BLaER1 (cell line): ENCODE results near the gene STK25.

ENCODE experiments used
- H3K27ac ChIP-seq: shearing (Covaris generic); formaldehyde crosslinking; 2 replicates; pipeline ENCODE4 v1.8.1; 2022
- H3K27me3 ChIP-seq: shearing (Covaris generic); formaldehyde crosslinking; 2 replicates; pipeline ENCODE4 v1.8.1; 2022
- H3K36me3 ChIP-seq: shearing (Covaris generic); formaldehyde crosslinking; 2 replicates; pipeline ENCODE4 v1.8.1; 2022
- H3K4me1 ChIP-seq: shearing (Covaris generic); formaldehyde crosslinking; 2 replicates; pipeline ENCODE4 v1.8.1; 2022
- H3K4me2 ChIP-seq: shearing (Covaris generic); formaldehyde crosslinking; 2 replicates; pipeline ENCODE4 v1.8.1; 2022
- H3K4me3 ChIP-seq: shearing (Covaris generic); formaldehyde crosslinking; 2 replicates; pipeline ENCODE4 v1.8.1; 2022
- H3K9ac ChIP-seq: shearing (Covaris generic); formaldehyde crosslinking; 2 replicates; pipeline ENCODE4 v1.8.1; 2022
- H3K9me3 ChIP-seq: shearing (Covaris generic); formaldehyde crosslinking; 2 replicates; pipeline ENCODE4 v1.8.1; 2022
- H4K20me1 ChIP-seq: shearing (Covaris generic); formaldehyde crosslinking; 2 replicates; pipeline ENCODE4 v1.8.1; 2022
- Cebpa-rat ChIP-seq: shearing (Covaris generic); IDR thresholded peaks from 2 replicates; pipeline ENCODE4 v1.8.1; 2022

The STK25 gene

DNA sequence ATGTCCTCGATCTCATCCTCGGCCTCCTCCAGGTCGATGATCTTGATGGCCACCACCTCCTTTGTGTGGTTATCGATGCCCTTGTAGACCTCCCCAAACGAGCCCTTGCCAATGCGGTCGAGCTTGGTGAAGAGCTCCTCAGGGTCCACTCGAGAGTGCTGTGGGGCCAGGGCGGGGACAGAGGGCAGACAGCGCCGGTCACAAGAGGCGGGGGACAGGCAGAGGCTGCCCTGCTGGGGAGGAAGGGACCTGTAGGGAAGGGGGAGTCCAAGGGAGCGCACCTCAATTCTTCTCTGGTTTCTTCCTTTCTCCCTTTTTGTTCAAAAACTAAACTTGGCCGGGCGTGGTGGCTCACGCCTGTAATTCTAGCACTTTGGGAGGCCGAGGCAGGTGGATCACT, 6.8 kb downstream of the STK25 start:
- Histone ChIP-seq H3K27ac (no peak overlapping the region), H4K20me1 (peaks cover 99% of the 10 kb centered on the region), H3K9me3 (no peaks in the 10 kb centered on the region), H3K27me3 (no peaks in the 10 kb centered on the region), H3K36me3 (peaks cover 95% of the 10 kb centered on the region), H3K4me2 (no peak overlapping the region), H3K9ac (no peak overlapping the region), H3K4me1 (peaks cover 16% of the 10 kb centered on the region), H3K4me3 (no peak overlapping the region)
- no peak for TF ChIP-seq Cebpa-rat

DNA sequence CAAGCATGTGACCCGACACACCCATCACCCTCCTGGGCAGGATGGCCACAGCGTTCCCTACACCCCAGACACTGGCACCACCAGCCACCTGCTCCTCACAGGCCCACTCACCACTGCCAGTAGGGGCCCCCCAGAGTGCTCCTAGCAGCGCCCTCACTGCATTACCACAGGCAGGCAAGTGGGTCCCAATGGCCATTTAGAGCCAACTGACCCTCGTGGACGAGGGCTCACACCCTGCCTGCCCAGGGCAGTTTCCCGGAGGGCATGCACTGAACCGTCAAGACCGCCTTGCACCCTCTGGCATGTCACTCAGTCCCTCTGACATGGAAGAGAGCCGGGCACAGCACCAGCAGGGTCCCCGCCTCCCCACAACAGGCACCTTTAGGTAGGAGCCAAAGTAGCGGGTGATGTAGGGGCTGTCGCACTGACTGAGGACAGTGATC, 7.3 kb downstream of the STK25 start:
- TF ChIP-seq Cebpa-rat = no peak
- no peak overlapping the region for H3K4me2 ChIP-seq
- H3K36me3 ChIP-seq = peaks cover 95% of the 10 kb centered on the region
- H3K4me3 ChIP-seq = no peak overlapping the region
- H3K27me3 ChIP-seq = no peaks in the 10 kb centered on the region
- H3K9ac ChIP-seq = no peak overlapping the region
- H3K4me1 ChIP-seq = peaks cover 11% of the 10 kb centered on the region
- H4K20me1 ChIP-seq = peaks cover 99% of the 10 kb centered on the region
- no peak overlapping the region for H3K27ac ChIP-seq
- no peaks in the 10 kb centered on the region for H3K9me3 ChIP-seq

DNA sequence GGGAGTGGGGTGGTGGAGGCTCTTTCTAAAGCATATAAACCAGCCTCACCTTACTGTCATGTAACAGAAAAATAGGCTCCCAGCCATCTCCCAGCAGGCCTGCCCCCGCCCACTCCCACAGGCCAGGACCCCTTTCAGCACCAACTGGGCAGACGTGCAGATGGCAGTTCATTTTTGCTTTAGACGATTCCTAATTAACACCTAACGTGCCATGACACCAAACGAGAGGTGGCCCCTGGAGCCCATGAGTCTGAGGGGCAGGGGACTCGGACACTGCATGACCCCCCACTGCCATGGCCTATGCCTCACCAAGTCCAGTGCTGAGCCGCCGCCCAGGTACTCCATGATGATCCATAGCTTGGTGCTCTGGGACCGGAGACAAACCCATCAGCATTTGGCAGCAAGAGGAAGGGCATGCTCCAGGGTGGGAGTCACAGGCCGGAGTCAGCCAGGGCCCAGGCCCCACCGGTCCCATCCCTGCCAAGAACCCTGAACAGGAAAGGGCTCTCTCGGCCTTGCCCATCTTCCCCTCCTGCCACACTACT, 7.9 kb downstream of the STK25 start:
- no peak overlapping the region for H3K9ac ChIP-seq
- no peak overlapping the region for H3K27ac ChIP-seq
- no peak for TF ChIP-seq Cebpa-rat

DNA sequence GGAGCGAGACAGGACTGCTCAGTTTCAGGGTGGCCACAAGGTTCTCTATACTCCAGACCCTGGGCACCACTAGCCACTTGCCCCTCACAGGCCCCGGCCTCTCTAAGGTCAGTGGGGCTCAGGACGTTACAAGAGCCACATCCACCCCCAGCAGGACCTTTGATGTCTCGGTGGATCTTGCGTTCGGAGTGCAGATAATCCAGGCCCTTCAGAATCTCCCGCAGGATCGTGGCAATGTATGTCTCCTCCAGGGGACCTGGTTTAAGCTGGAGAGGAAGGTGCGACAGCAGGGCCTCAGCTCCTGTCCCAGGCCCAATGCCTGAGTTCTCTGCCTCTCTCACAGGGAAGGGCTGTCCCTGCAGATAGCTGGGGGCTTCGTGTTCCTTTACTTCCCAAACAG, 8.4 kb downstream of the STK25 start:
- Histone ChIP-seq H3K4me2 (no peak overlapping the region), H3K9me3 (no peaks in the 10 kb centered on the region), H4K20me1 (peaks cover 93% of the 10 kb centered on the region), H3K27ac (no peak overlapping the region), H3K4me1 (peaks cover under 1% of the 10 kb centered on the region; the same call in 1 of the 2 replicates), H3K4me3 (no peak overlapping the region), H3K9ac (no peak overlapping the region), H3K36me3 (peaks cover 95% of the 10 kb centered on the region), H3K27me3 (no peaks in the 10 kb centered on the region)
- TF ChIP-seq Cebpa-rat = no peak

More for the DNA sequence above, 7.9 kb downstream of the STK25 start:
- Histone ChIP-seq H3K4me2 (no peak overlapping the region), H4K20me1 (peaks cover 98% of the 10 kb centered on the region), H3K27me3 (no peaks in the 10 kb centered on the region), H3K36me3 (peaks cover 95% of the 10 kb centered on the region), H3K4me3 (no peak overlapping the region), H3K9me3 (no peaks in the 10 kb centered on the region), H3K4me1 (peaks cover 5% of the 10 kb centered on the region)

DNA sequence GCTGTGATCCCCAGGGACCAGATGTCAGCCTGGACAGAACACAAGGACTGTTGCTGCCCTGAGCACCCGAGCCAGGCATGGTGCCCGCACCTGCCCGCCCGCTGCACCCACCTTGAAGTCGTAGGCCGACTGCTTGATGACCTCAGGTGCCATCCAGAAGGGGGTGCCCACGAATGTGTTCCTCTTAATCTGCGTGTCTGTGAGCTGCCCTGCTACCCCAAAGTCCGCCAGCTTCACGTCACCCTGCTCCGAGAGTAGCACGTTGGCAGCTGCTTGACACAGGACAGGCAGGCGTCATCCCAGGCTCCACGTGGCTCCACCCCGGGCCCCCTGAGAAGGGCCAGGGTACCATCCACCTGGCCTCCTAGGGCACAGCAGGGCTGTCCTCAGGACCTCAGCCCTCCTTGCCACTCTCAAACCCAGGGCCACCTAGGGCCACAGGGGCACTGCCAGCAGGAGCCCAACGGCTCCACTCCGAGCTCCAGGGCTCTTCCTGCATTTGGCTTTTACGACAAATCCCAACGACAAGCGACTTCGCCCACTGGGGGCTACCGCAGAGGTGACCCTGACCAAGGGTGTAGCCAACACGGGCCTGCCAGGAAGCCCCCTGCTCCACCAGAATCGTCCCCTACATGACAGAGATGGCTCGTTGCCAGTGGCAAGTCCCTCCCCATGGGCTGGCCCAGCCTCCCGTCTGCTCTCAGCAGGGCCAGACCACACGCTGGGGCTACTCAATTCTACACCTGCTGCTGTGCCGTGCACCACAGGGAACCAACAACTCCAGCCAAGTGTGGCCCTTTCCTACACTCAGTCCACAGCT, 9.0 kb downstream of the STK25 start:
- H3K36me3 ChIP-seq = peaks cover 95% of the 10 kb centered on the region

DNA sequence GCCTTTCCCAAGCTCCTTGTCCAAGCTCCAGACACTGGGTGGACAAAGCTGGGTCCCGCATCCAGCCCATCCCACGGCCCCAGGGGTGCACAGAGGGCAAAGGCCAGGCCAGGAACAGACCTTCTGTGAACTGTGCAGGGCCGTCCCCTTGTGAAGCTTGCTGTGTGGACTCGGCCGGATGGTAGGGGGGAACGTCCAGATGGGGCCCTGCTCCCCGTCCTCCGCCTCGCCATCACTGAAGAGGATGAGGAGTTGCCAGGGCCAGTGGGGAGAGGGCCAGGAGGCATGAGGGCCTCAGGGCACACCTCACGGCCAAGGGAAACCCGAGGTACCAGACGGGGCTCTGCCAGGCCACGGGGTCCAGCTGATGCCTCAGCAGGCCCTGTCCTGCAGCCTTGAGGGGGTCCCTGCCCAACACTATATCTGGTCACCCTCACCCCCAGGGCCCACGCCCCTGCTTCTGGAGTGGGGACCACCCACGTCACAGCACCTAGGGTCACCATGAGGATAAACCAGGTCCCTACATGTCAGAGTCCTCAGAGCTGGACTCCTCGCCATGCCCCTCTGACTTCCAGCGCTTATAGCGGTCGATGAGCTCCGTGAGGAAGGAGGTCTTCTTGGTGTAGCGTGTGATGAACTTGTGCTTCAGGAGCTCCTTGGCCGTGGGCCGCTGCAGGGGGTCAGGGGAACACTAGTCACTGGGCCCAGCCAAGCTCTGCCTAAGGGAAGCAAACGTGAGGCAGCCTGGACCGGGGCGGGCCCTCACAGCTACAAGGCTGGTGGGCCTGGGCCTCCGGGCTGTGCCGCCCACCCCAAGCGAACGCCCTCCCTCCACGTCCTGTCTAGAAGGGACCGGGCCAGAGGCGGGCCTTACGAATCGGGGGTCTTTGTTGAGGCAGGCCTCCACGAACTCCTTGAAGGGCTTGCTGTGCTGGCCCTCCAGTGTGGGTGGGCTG, 10.0 kb downstream of the STK25 start:
- Histone ChIP-seq H3K4me3 (no peak overlapping the region), H3K36me3 (peaks cover 96% of the 10 kb centered on the region), H3K9me3 (no peaks in the 10 kb centered on the region), H3K27ac (no peak overlapping the region), H4K20me1 (peaks cover 86% of the 10 kb centered on the region), H3K4me1 (no peaks in the 10 kb centered on the region), H3K4me2 (no peak overlapping the region), H3K27me3 (no peaks in the 10 kb centered on the region), H3K9ac (no peak overlapping the region)
- TF ChIP-seq Cebpa-rat = no peak

More for the DNA sequence above, 9.0 kb downstream of the STK25 start:
- Histone ChIP-seq H3K4me3 (no peak overlapping the region), H4K20me1 (peaks cover 91% of the 10 kb centered on the region), H3K4me2 (no peak overlapping the region), H3K9me3 (no peaks in the 10 kb centered on the region), H3K27me3 (no peaks in the 10 kb centered on the region), H3K4me1 (no peaks in the 10 kb centered on the region), H3K27ac (no peak overlapping the region), H3K9ac (no peak overlapping the region)
- TF ChIP-seq Cebpa-rat = no peak

DNA sequence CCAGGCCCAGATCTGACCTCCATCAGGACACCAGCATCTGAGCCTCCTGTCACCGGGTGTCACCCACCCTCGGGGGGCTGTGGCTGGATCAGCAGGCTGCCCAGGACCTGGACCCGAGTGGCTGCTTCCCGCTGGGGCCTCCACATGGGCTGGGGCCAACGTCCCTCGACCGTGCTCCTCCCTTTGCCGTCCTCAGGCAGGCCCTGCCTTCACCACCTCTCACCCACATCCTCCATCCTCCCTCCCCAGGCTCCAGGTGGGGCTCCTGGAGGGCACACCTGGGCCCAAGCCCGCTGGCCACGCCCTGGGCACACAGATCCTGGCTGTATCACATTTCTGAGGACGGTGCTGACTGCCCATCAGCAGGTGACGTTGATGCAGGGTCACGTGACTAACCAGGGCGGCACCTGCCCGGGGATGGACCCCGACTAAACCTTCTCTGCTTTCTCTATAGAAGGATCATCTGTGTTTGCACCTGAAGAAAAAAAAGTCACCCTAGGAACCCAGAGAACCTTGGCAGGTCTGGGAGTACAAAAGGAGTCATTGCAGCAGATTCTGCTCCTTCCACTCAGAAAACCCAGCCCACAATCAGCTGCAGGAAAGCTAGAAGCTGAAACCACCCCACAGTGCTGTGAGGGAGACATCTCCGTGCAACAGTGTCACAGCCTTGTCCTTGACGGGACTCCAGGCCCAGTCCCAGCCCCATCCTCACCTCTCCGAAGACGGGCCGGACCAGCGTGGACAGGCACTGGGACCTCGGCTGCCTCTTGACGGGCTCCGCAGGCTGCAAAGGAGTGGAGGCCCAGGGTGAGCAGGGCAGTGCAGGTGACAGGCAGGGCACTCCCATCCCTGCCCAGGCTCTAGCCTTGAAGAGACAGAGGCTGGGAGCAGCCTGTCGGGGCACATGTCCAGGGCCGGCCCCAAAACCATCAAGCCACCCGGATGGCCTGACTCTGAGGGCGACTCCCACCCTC, 11.2 kb downstream of the STK25 start:
- Histone ChIP-seq H3K4me3 (no peak overlapping the region), H3K9ac (no peak overlapping the region), H3K27me3 (no peaks in the 10 kb centered on the region), H3K9me3 (no peaks in the 10 kb centered on the region), H4K20me1 (peaks cover 80% of the 10 kb centered on the region), H3K4me2 (no peak overlapping the region), H3K27ac (no peak overlapping the region), H3K4me1 (peaks cover under 1% of the 10 kb centered on the region; the same call in 1 of the 2 replicates), H3K36me3 (peaks cover 100% of the 10 kb centered on the region)
- no peak for TF ChIP-seq Cebpa-rat

DNA sequence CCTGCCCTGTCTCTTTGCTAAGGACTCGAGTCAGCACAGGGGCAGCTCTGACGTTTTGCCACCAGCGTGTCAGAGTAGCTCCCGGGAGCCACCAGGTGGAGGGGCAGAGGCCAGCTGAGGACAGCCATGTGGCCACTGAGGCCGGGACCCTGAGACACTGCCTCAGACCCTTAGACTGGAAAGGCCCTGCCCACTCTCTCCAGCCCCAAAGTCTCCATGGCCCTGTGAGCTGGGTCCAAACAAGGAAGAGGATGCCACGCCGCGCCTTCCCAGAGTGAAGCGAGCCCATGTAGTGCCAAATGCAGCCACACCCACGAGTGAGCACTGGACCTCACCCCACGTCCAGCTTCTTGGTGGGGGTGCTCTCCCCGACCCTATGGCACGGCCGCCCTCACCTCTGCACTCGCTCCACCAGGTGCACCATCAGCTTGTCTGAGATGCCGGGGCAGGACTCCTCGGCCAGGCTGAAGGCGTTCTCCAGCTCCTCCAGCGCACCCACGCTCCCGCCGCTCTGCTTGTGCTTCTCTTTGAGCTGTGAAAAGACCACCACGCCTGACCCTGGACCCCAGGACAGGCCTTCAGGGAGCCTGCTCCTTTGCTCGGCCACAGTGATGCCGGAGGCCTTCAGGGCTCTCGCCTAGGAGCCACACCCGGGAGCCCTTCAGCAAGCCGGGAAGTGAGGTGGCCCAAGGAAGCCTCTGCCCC, 12.2 kb downstream of the STK25 start:
- no peak overlapping the region for H3K4me3 ChIP-seq
- H3K4me2 ChIP-seq = no peak overlapping the region
- no peak overlapping the region for H3K27ac ChIP-seq
- H3K27me3 ChIP-seq = no peaks in the 10 kb centered on the region
- peaks cover 11% of the 10 kb centered on the region for H3K4me1 ChIP-seq
- no peaks in the 10 kb centered on the region for H3K9me3 ChIP-seq
- H4K20me1 ChIP-seq = peaks cover 80% of the 10 kb centered on the region
- H3K9ac ChIP-seq = no peak overlapping the region
- TF ChIP-seq Cebpa-rat = no peak
- peaks cover 98% of the 10 kb centered on the region for H3K36me3 ChIP-seq
